Cardiac fibroblast (primary cell): ENCODE results near the gene RAVER2.
"Not testable (repeated sequence)": the region's sequence is repeated elsewhere in the genome, so short reads cannot be mapped to it uniquely, and the experiment has no call there.

Experiments used
- DNase-seq, 2 donors: peaks; one replicate each; pipeline versions ENCODE4 v3.0.0 to v3.0.0-alpha.2; 2010; ENCODE audit warnings: low read depth in 2 of 2
- H3K4me3 ChIP-seq, 2 donors: replicated peaks in 1 of 2; 1 replicate in 1 of 2; 2 replicates in 1 of 2; pipeline ENCODE4 v1.5.1; 2011; ENCODE audit warnings: low read depth in 2 of 2, low read length in 2 of 2, mild to moderate bottlenecking in 2 of 2, moderate library complexity in 1 of 2
- CTCF ChIP-seq: IDR thresholded peaks from one replicate; pipeline ENCODE4 v1.5.1; 2011; ENCODE audit warnings: low read depth, mild to moderate bottlenecking, low read length, inconsistent platforms

Gene RAVER2

GRCh38 chr1:64809309-64809708 lies 64.4 kb downstream of the RAVER2 start:
- no peak for TF ChIP-seq CTCF
- no peak overlapping the region for H3K4me3 ChIP-seq
- no peak for DNase-seq

GRCh38 chr1:64810001-64810400 lies 65.1 kb downstream of the RAVER2 start:
- DNase-seq, result no peak
- H3K4me3 ChIP-seq, result no peak overlapping the region
- no peak for TF ChIP-seq CTCF

- no peak for DNase-seq
- no peak for TF ChIP-seq CTCF
- H3K4me3 ChIP-seq, result no peak overlapping the region
Observed at GRCh38 chr1:64811131-64811530, 66.3 kb downstream of the RAVER2 start.

- no peak for DNase-seq
Observed at GRCh38 chr1:64814427-64814826, 69.6 kb downstream of the RAVER2 start.

GRCh38 chr1:64817364-64817763 lies 72.5 kb downstream of the RAVER2 start:
- not testable (repeated sequence) for H3K4me3 ChIP-seq, DNase-seq

More at GRCh38 chr1:64814427-64814826, 69.6 kb downstream of the RAVER2 start:
- TF ChIP-seq CTCF, result no peak
- no peak overlapping the region for H3K4me3 ChIP-seq

GRCh38 chr1:64820572-64820971 lies 75.7 kb downstream of the RAVER2 start:
- not testable (repeated sequence) for H3K4me3 ChIP-seq, DNase-seq

- no peak for TF ChIP-seq CTCF
- DNase-seq, result peak; percentile 30 to 64
- H3K4me3 ChIP-seq, result no peak overlapping the region
Observed at GRCh38 chr1:64822621-64823020, 77.7 kb downstream of the RAVER2 start.

GRCh38 chr1:64823691-64824476 lies 79.0 kb downstream of the RAVER2 start:
- no peak overlapping the region for H3K4me3 ChIP-seq

More at GRCh38 chr1:64823691-64824476, 79.0 kb downstream of the RAVER2 start:
- peak; percentile 59 for TF ChIP-seq CTCF
- peak; percentile 84 to 90 for DNase-seq
